RWPE2 (cell line): ENCODE results near the gene SCAMP1.
"Not testable (repeated sequence)": the region's sequence is repeated elsewhere in the genome, so short reads cannot be mapped to it uniquely, and the experiment has no call there.

Experiments
- ATAC-seq: fragments of 200-7000 bp; cut with Tn5 transposase; 3 replicates; pipeline ENCODE4 v1.9.1; 2021; ENCODE audit warnings: low read depth
- DNase-seq: peaks from one replicate; pipeline ENCODE4 v3.0.0-alpha.2; 2020; ENCODE audit warnings: low spot score
- H3K27ac ChIP-seq: fragments of 450-650 bp; 2 replicates; pipeline ENCODE4 v1.5.1; 2017; ENCODE audit warnings: mild to moderate bottlenecking; ENCODE audit not compliant: poor library complexity, severe bottlenecking
- H3K27me3 ChIP-seq: fragments of 250-450 bp; sonication (Bioruptor Pico); 2 replicates; pipeline ENCODE4 v1.5.1; 2021; ENCODE audit warnings: mild to moderate bottlenecking, moderate library complexity; ENCODE audit not compliant: insufficient read depth, poor library complexity, severe bottlenecking
- H3K36me3 ChIP-seq: fragments of 250-450 bp; sonication (Bioruptor Pico); 2 replicates; pipeline ENCODE4 v1.5.1; 2020; ENCODE audit warnings: low read depth, mild to moderate bottlenecking, moderate library complexity
- H3K4me1 ChIP-seq: fragments of 250-450 bp; sonication (Bioruptor Pico); 2 replicates; pipeline ENCODE4 v1.5.1; 2021; ENCODE audit warnings: mild to moderate bottlenecking, moderate library complexity; ENCODE audit not compliant: insufficient read depth, poor library complexity, severe bottlenecking
- H3K4me3 ChIP-seq: fragments of 250-450 bp; sonication (Bioruptor Pico); 2 replicates; pipeline ENCODE4 v1.5.1; 2021; ENCODE audit warnings: mild to moderate bottlenecking, moderate library complexity; ENCODE audit not compliant: severe bottlenecking
- H3K9me3 ChIP-seq: fragments of 250-450 bp; sonication (Bioruptor Pico); 2 replicates; pipeline ENCODE4 v1.5.1; 2021; ENCODE audit warnings: mild to moderate bottlenecking, moderate library complexity; ENCODE audit not compliant: severe bottlenecking
- CTCF ChIP-seq: fragments of 450-650 bp; IDR thresholded peaks from one replicate; pipeline ENCODE4 v1.5.1; 2017; ENCODE audit warnings: mild to moderate bottlenecking, moderate library complexity; ENCODE audit not compliant: poor library complexity, severe bottlenecking

SCAMP1 gene

GRCh38 chr5:78377718-78378105 is 17.3 kb downstream of the SCAMP1 start:
- ATAC-seq (no peak), DNase-seq (no peak)
- Histone ChIP-seq H3K27me3 (no peaks in the 10 kb centered on the region), H3K4me1 (no peaks in the 10 kb centered on the region), H3K9me3 (no peaks in the 10 kb centered on the region), H3K4me3 (no peak overlapping the region), H3K36me3 (no peaks in the 10 kb centered on the region), H3K27ac (no peak overlapping the region)
- TF ChIP-seq CTCF, result no peak

- no peak for TF ChIP-seq CTCF
- H3K4me1 ChIP-seq, result no peaks in the 10 kb centered on the region
- peaks cover 3% of the 10 kb centered on the region for H3K9me3 ChIP-seq
- H3K36me3 ChIP-seq, result peaks cover 3% of the 10 kb centered on the region; the same call in 1 of the 2 replicates
- no peak overlapping the region for H3K4me3 ChIP-seq
- H3K27me3 ChIP-seq, result no peaks in the 10 kb centered on the region
- H3K27ac ChIP-seq, result no peak overlapping the region
- no peak for DNase-seq
- ATAC-seq, result no peak
Measured at GRCh38 chr5:78387468-78388153, 27.2 kb downstream of the SCAMP1 start.

- not testable (repeated sequence) for H3K36me3 ChIP-seq, H3K27me3 ChIP-seq, H3K27ac ChIP-seq, DNase-seq, H3K4me1 ChIP-seq, H3K9me3 ChIP-seq, ATAC-seq, H3K4me3 ChIP-seq
Measured at GRCh38 chr5:78391357-78391756, 30.9 kb downstream of the SCAMP1 start.

- Histone ChIP-seq H3K27me3 (no peaks in the 10 kb centered on the region), H3K36me3 (no peaks in the 10 kb centered on the region), H3K27ac (no peak overlapping the region), H3K4me1 (no peaks in the 10 kb centered on the region), H3K4me3 (no peak overlapping the region), H3K9me3 (no peaks in the 10 kb centered on the region)
- no peak for TF ChIP-seq CTCF
- ATAC-seq (no peak), DNase-seq (no peak)
Measured at GRCh38 chr5:78397831-78398230, 37.4 kb downstream of the SCAMP1 start.

- Histone ChIP-seq H3K36me3 (no peaks in the 10 kb centered on the region), H3K27ac (no peak overlapping the region), H3K27me3 (no peaks in the 10 kb centered on the region), H3K4me1 (no peaks in the 10 kb centered on the region), H3K4me3 (no peak overlapping the region), H3K9me3 (no peaks in the 10 kb centered on the region)
- no peak for DNase-seq
- TF ChIP-seq CTCF, result no peak
- no peak for ATAC-seq
Measured at GRCh38 chr5:78399116-78399515, 38.7 kb downstream of the SCAMP1 start.
